CD4-positive, alpha-beta T cell treated with Interleukin-15 for 4 hours (primary cell): ENCODE data around the gene CATSPER3.

Source experiments
- DNase-seq: peaks from one replicate; pipeline ENCODE4 v3.0.0-alpha.2; 2020; ENCODE audit warnings: low spot score

CATSPER3 gene

GRCh38 chr5:135041726-135042125 is 74.0 kb downstream of the CATSPER3 start:
- no peak for DNase-seq

GRCh38 chr5:135042595-135042994 is 74.9 kb downstream of the CATSPER3 start:
- DNase-seq = no peak

- no peak for DNase-seq
Observed at GRCh38 chr5:135045488-135045887, 77.8 kb downstream of the CATSPER3 start.

GRCh38 chr5:135046661-135047346 is 79.1 kb downstream of the CATSPER3 start:
- DNase-seq = no peak

- no peak for DNase-seq
Observed at GRCh38 chr5:135047347-135047695, 79.6 kb downstream of the CATSPER3 start.

- DNase-seq = no peak
Observed at GRCh38 chr5:135048286-135048685, 80.6 kb downstream of the CATSPER3 start.

- DNase-seq = no peak
Observed at GRCh38 chr5:135048930-135049329, 81.2 kb downstream of the CATSPER3 start.

- no peak for DNase-seq
Observed at GRCh38 chr5:135050244-135050767, 82.6 kb downstream of the CATSPER3 start.

GRCh38 chr5:135051399-135051798 is 83.7 kb downstream of the CATSPER3 start:
- DNase-seq = no peak

GRCh38 chr5:135051872-135052271 is 84.2 kb downstream of the CATSPER3 start:
- no peak for DNase-seq

GRCh38 chr5:135052511-135053145 is 84.9 kb downstream of the CATSPER3 start:
- DNase-seq = no peak

GRCh38 chr5:135053278-135053677 is 85.6 kb downstream of the CATSPER3 start:
- DNase-seq = no peak

GRCh38 chr5:135053989-135054388 is 86.3 kb downstream of the CATSPER3 start:
- no peak for DNase-seq

- DNase-seq = no peak
Observed at GRCh38 chr5:135054546-135054945, 86.8 kb downstream of the CATSPER3 start.

- no peak for DNase-seq
Observed at GRCh38 chr5:135055396-135055795, 87.7 kb downstream of the CATSPER3 start.

- no peak for DNase-seq
Observed at GRCh38 chr5:135056316-135057030, 88.8 kb downstream of the CATSPER3 start.

GRCh38 chr5:135057233-135057632 is 89.5 kb downstream of the CATSPER3 start:
- DNase-seq = no peak

GRCh38 chr5:135058331-135058732 is 90.6 kb downstream of the CATSPER3 start:
- DNase-seq = no peak

GRCh38 chr5:135059000-135059923 is 91.6 kb downstream of the CATSPER3 start:
- no peak for DNase-seq

- no peak for DNase-seq
Observed at GRCh38 chr5:135060021-135060420, 92.3 kb downstream of the CATSPER3 start.

- DNase-seq = no peak
Observed at GRCh38 chr5:135061001-135061400, 93.3 kb downstream of the CATSPER3 start.
